IPS DF 4.7 (cell line): ENCODE measurements around the gene CPNE4.

Experiments used
- DNase-seq: peaks from one replicate; pipeline ENCODE4 v3.0.0-alpha.2; 2013; ENCODE audit warnings: low spot score; ENCODE audit errors: extremely low read depth

Gene CPNE4

DNA sequence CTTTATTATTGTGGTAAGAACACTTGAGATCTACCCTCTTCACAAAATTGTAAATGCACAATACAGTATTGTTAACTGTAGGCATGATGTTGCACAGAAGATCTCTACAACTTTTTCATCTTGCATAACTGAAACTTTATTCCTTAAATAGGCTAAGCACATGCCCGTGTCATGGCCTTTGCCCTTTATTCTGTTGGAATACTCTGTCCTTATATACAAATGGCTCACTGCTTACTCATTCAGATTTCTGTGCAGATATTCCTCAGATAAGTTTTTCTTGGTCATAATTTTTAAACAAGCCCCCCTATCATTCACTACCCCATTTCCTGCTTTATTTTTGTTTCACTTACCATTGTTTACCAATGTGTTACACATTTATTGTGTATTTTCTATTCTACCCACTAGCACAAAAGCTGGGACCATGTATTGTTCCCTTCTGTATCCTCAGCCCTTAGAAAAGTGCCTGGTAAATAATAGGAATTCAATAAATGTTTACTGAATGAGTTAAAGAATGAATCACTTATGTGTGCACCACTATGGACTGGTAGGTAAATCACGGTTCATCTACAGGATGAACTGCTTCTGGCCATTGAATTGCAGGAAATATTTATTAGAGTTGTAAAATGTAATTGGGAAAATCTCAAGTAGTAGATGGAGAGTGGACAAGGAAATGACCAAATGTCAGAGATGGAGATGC is 151.0 kb downstream of the CPNE4 start:
- no peak for DNase-seq

GRCh38 chr3:131883086-131883485 is 151.7 kb downstream of the CPNE4 start:
- no peak for DNase-seq

GRCh38 chr3:131881777-131882176 is 153.0 kb downstream of the CPNE4 start:
- no peak for DNase-seq

GRCh38 chr3:131880948-131881347 is 153.9 kb downstream of the CPNE4 start:
- no peak for DNase-seq

- DNase-seq, result no peak
These were observed 166.6 kb downstream of the CPNE4 start for GRCh38 chr3:131868203-131868602.

GRCh38 chr3:131856171-131856570 is 178.6 kb downstream of the CPNE4 start:
- DNase-seq, result no peak

GRCh38 chr3:131850223-131850622 is 184.6 kb downstream of the CPNE4 start:
- DNase-seq, result no peak

- DNase-seq, result no peak
These were observed 185.2 kb downstream of the CPNE4 start for GRCh38 chr3:131849616-131850015.

DNA sequence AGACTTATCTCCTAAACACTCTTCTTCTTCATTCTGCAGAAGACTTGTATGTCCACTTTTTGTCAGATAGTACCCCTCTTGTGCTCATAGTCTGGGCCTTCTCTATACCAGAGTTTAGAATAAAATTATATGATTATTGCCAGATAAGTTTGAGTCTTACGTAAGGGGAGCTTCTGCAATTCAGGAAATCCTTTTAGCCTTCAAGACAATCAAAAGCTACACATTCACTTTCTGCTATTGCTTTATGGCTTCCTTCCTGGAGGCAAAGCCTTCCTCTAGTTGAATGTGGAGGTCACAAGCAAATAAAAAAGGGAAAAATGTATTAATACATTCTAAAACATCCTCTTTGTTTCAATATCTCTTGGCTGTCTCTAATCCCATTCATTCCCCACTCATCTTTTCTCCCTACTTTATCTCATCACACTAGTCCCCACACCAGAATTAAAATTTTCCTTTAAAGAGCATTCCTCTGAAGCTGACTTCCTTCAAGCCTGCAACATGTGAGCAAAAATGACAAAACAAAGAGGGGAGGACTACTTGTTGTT is 186.8 kb downstream of the CPNE4 start:
- DNase-seq, result no peak

DNA sequence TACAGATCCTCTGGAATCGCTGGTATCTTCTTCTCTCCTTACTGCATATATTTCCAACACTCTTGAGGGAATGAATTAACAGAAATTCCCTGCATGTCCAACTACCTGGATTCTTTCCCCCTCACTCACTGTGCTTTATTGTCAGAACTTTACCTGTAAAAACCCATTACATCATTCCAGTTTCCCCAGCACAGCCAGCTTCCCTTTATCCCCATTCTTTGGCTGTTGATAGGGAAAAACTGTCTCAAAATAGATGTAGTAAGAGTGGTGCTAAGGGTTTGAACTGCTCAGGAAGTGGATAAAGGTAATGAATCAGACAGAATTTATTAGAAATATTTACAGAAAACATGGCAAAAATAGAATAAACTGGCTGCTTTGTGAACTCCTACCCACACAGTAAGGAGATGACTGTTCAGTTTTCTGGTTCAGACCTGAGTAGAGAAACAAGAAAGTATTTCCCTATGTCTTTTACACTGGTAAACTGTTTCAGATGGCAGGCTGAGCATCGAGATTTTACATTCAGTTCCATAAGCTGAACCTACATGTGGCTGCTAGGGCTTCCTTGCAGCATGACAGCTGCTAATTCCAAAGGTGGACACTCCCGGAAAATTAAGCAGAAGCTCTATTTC is 188.4 kb downstream of the CPNE4 start:
- DNase-seq, result no peak

GRCh38 chr3:131843174-131843573 is 191.6 kb downstream of the CPNE4 start:
- no peak for DNase-seq

- no peak for DNase-seq
These were observed 194.5 kb downstream of the CPNE4 start for GRCh38 chr3:131840156-131840797.

GRCh38 chr3:131835906-131836305 is 198.9 kb downstream of the CPNE4 start:
- DNase-seq, result no peak

- DNase-seq, result no peak
These were observed 203.2 kb downstream of the CPNE4 start for GRCh38 chr3:131831608-131832007.

GRCh38 chr3:131821191-131821762 is 213.5 kb downstream of the CPNE4 start:
- no peak for DNase-seq

GRCh38 chr3:131819381-131820055 is 215.3 kb downstream of the CPNE4 start:
- DNase-seq, result no peak

DNA sequence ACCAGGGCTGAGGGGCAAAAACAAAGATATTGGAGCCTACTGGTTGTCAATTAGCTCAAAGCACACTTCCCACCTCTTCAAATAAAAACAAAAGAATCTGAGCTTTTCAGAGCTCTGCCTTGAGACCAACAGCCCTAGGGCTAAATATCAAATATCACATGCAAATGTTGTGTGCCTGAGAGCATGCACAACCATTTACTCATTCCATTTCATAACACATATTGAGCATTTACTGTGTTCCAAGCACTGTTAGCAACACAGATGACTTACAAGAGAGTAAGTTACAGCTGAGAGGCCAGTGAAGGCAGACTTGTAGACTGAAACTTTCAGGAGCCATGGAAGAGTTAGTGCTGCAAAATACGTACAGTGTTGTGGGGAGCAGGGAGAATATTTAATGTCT is 222.4 kb downstream of the CPNE4 start:
- no peak for DNase-seq

GRCh38 chr3:131811481-131811880 is 223.3 kb downstream of the CPNE4 start:
- no peak for DNase-seq

DNA sequence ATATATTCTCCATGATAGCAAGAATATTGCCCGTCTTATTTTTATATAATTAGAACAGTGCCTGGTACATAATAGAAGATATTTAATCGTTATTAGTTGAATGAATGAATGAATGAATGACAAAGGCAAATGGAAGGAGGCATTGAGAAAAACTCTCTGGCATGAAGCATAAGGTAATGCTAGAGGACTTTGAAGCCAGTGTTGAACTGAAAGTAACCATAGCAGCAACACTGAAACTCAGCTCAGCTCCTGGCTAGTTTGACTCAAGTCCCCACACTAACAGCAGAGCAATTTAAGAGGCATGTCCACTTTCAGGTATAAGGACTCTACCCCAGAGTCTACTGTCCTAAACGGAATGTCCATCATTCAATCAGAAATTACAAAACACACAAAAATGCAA is 227.0 kb downstream of the CPNE4 start:
- no peak for DNase-seq

DNA sequence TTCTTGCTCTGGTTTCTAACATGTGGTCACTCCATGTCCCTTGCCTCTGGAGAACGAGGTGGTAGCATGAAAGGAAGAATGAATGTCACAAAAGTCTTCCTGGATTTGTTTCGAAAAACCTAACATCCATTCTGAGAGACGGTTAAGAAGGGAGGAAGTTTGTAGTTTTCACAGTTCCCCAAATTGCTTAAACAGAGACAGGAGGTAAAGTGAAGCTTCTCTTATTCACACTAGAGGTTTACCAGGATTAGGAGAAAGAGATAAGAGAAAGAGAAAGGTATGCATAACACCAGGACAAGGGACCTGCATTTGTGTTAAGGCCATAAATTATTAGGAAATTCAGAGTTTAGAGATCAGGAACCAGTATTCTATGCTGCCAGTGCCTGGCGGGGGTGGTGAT is 228.1 kb downstream of the CPNE4 start:
- DNase-seq, result no peak

DNA sequence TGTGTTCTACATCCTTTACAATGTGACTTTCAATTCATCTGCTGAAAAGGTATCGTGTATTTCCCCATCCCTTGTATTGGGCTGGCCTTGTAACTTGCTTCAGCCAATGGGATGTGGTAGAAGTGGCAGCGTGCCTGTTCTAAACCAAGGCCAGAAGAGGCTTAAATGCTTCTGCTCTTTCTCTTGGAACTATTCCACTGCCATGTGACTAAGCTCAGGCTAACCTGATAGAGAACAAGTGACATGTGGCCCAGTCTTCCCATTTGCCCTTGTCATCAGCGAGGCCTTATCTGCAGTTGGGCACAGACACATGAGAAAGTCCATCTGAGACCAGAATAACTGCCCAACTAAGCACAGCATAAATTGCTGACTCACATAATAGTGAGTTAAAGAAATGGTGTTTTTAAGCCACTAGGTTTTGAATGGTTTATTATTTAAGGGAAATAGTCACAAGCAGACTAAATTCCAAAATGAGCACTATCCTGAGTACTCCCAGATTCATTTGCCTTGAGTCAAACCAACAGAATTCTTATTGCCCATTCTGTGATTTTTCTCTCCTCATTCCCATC is 230.2 kb downstream of the CPNE4 start:
- no peak for DNase-seq
